Activated B cell treated with CpG ODN at 0.5 μM for 24 hours (primary cell): Measurements from ENCODE around the gene CD244. TPM values are rescaled to one million over a fixed set of nuclear protein-coding genes. Genes with fewer than 3 reads are reported as not detected.

Source experiments
- ATAC-seq: fragments of 200-7000 bp; cut with Tn5 transposase; one replicate; pipeline ENCODE4 v1.10.0; 2021; ENCODE audit warnings: low read depth, mild to moderate bottlenecking, moderate library complexity
- CTCF ChIA-PET: fragments of 350-600 bp; sonication (Branson Sonifier 250); formaldehyde crosslinking; loops from one replicate; lab custom pipeline; 2021; ENCODE audit warnings: antibody characterized with exemption; lab: Charles Lee
- POLR2A ChIA-PET: fragments of 350-600 bp; sonication (Branson Sonifier 250); formaldehyde crosslinking; loops from one replicate; lab custom pipeline; 2021; ENCODE audit warnings: antibody characterized with exemption; lab: Charles Lee
- DNase-seq: peaks from one replicate; pipeline ENCODE4 v3.0.0; 2022
- H3K27ac Mint-ChIP-seq: one replicate; pipeline ENCODE4 v1.8.0; 2020; ENCODE audit warnings: mixed read lengths
- H3K27me3 Mint-ChIP-seq: one replicate; pipeline ENCODE4 v1.8.0; 2021; ENCODE audit warnings: mixed read lengths
- H3K36me3 Mint-ChIP-seq: one replicate; pipeline ENCODE4 v1.8.0; 2021; ENCODE audit warnings: low read depth, mixed read lengths
- H3K4me1 Mint-ChIP-seq: one replicate; pipeline ENCODE4 v1.8.0; 2021; ENCODE audit warnings: mixed read lengths
- H3K4me3 Mint-ChIP-seq: one replicate; pipeline ENCODE4 v1.8.0; 2020; ENCODE audit warnings: mild to moderate bottlenecking, mixed read lengths
- H3K9me3 Mint-ChIP-seq: one replicate; pipeline ENCODE4 v1.8.0; 2020; ENCODE audit warnings: mixed read lengths
- CTCF ChIP-seq: fragments of 200-600 bp; IDR thresholded peaks from one replicate; pipeline ENCODE4 v1.8.0; 2022; ENCODE audit warnings: antibody characterized with exemption, mild to moderate bottlenecking
- intact Hi-C: fragments of 100-400 bp; cut with micrococcal nuclease; formaldehyde crosslinking; loops from one replicate; pipeline ENCODE4 v1.15.1; 2024
- total RNA-seq: library from RNA; stranded (reverse); gene quantifications from 2 replicates; pipeline ENCODE4 v1.2.3, GENCODE V29; 2022

The CD244 gene, protein sequence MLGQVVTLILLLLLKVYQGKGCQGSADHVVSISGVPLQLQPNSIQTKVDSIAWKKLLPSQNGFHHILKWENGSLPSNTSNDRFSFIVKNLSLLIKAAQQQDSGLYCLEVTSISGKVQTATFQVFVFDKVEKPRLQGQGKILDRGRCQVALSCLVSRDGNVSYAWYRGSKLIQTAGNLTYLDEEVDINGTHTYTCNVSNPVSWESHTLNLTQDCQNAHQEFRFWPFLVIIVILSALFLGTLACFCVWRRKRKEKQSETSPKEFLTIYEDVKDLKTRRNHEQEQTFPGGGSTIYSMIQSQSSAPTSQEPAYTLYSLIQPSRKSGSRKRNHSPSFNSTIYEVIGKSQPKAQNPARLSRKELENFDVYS
- total RNA-seq = not detected in 2 replicates

DNA sequence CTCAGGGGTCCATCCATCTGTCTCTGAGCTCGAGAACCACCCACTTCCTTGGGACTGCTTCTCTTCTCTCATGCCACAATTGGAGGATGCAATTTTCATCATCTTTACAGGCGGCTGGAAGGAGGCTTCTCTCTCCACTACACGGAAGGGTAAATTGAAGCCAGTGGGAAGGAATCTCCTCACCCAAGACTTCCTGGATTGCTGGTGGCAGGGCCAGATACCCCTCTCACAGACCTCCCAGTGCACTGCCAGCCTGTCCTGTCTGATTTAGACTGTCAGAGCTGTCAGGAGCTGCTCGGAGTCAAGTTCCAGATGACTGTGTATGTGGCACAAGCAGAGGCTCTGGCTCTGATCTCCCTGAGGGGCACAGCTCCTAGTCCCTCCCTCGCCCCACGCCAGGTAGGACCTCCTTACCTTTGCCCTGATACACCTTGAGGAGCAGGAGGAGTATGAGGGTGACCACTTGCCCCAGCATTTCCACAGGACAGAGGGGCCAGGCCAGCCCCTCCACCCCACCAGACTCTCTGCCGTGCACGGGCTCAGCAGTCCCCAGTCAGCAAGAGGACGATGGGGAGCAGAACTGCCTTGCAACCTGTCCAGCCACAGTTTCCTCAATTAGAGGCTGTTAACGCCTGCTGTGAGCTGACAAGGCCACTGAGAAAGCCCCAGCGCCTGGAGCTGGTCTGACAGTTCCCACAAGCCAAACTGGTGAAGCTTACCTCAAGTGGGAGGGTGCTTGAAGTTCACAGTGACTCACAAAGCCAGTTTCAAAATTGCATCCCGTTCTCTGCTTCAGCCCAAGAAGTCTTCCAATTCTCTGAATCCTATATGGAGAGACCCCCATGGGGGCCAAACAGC, at the start of gene CD244:
Gene CD244 (minus strand): TSS at position 685 of the 858 bp plus-strand sequence. CDS start 210 bp downstream, at position 475.
- ChIA-PET CTCF (interaction anchor here (0.6 to 1.3 kb wide), 3 partner anchors 25 to 135 kb away, joined by 3 to 5 read pairs (median 4); no protein-coding TSS in a partner anchor), POLR2A (interaction anchor here (1.2 kb wide), 1 partner anchor 25 kb away, joined by 3 read pairs; no protein-coding TSS in a partner anchor)
- ATAC-seq (peak; percentile 78), DNase-seq (no peak)
- intact Hi-C loops = no loop called here
- Mint-ChIP-seq H3K27ac (peak within 1 kb of the TSS; percentile 10), H3K4me1 (peaks cover 27% of the 10 kb centered on the region), H3K27me3 (no peaks in the 10 kb centered on the region), H3K36me3 (no peaks in the 10 kb centered on the region), H3K9me3 (no peaks in the 10 kb centered on the region), H3K4me3 (no peak within 1 kb of the TSS)
- TF ChIP-seq CTCF = no peak

DNA sequence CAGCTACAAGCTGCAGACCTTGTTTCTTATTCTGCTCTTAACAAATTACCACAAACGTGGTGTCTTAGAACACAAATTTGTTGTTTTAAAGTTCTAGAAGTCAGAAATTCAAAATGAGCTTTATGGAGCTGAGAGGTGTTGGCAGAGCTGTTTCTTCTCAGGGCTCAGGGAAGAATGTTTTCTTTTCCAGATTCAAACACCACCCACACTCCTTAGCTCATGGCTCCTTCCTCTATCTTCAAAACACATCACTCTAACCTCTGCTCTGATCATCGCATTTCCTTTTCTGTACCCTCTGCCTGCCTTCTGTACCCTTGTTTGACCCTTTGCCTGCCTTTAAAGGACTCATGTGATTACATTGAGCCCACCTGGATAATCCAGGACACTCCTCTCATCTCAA, 49.2 kb upstream of the CD244 start:
- intact Hi-C loops = no loop called here
- Mint-ChIP-seq H3K27me3 (peaks cover 5% of the 10 kb centered on the region), H3K4me3 (no peak overlapping the region), H3K27ac (no peak overlapping the region), H3K9me3 (no peaks in the 10 kb centered on the region), H3K4me1 (no peaks in the 10 kb centered on the region), H3K36me3 (no peaks in the 10 kb centered on the region)
- ChIA-PET POLR2A (no interaction called here), CTCF (interaction anchor here (0.6 to 0.9 kb wide), 2 partner anchors 14 to 43 kb away, joined by 3 read pairs; partner anchors contain the start of gene ITLN2)
- no peak for TF ChIP-seq CTCF
- no peak for DNase-seq
- ATAC-seq = no peak

DNA sequence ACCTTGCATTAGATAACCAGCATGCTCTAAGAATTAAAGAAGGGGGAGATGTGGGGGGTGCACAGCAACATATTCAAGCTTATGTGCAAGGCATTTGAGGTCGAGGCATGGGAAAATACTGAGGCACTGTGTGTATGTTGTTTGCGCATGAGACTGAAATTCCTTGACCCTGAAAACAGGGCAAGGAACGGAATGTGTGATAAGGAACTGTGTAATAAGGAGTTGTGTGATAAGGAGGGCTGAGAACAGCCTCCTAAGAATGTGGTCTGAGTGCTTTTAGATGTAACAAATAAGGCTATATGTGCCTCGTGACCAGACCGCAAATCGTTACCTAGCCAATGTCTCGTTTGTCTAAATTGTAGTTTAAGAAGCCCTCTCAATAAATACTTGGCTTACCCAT, 48.8 kb upstream of the CD244 start:
- POLR2A ChIA-PET = no interaction called here
- TF ChIP-seq CTCF = no peak
- intact Hi-C loops = no loop called here
- no peak overlapping the region for H3K27ac Mint-ChIP-seq
- ATAC-seq = no peak
- CTCF ChIA-PET = no interaction called here
- no peak overlapping the region for H3K4me3 Mint-ChIP-seq
- H3K9me3 Mint-ChIP-seq = no peaks in the 10 kb centered on the region
- no peaks in the 10 kb centered on the region for H3K36me3 Mint-ChIP-seq
- DNase-seq = no peak
- no peaks in the 10 kb centered on the region for H3K4me1 Mint-ChIP-seq
- H3K27me3 Mint-ChIP-seq = peaks cover 5% of the 10 kb centered on the region

DNA sequence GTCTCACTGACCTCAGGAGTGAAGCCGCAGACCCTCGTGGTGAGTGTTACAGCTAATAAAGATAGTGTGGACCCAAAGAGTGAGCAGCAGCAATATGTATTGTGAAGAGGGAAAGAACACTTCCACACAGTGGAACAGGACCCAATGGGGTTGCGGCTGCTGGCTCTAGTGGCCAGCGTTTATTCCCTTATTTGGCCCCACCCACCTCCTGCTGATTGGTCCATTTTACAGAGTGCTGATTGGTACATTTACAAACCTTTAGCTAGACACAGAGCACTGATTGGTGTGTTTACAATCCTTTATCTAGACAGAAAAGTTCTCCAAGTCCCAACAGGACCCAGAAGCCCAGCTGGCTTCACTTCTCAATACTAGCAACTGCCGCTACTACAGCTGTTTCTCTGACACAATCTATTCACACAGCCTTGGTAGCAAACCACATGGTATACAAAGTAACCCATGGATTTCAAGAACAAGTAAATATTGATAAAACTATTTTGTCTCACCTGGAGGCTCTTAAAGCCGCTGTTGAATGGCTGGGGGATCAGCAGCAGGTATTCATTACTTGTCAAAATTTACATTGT, 47.6 kb upstream of the CD244 start:
- H3K4me3 Mint-ChIP-seq = no peak overlapping the region
- no peak for TF ChIP-seq CTCF
- peaks cover 5% of the 10 kb centered on the region for H3K27me3 Mint-ChIP-seq
- intact Hi-C loops = no loop called here
- no peaks in the 10 kb centered on the region for H3K9me3 Mint-ChIP-seq
- ChIA-PET POLR2A (no interaction called here), CTCF (no interaction called here)
- H3K36me3 Mint-ChIP-seq = no peaks in the 10 kb centered on the region
- H3K4me1 Mint-ChIP-seq = no peaks in the 10 kb centered on the region
- ATAC-seq (no peak), DNase-seq (no peak)
- no peak overlapping the region for H3K27ac Mint-ChIP-seq
